ENCODE results near the gene CGB8.

GRCh38 chr19:49091391-49092038 is 42.6 kb upstream of the CGB8 start:
- TF ChIP-seq POLR2AphosphoS5 (IDR thresholded peaks at IDR 0.05) (no peak), CTCF (IDR thresholded peaks at IDR 0.05 in 8 of 11, conservative IDR thresholded peaks at IDR 0.05 in 3 of 11) (no peak)

Data from spleen (tissue), 7 donors.